ENCODE data around the gene KDM2A.

KDM2A gene

GRCh38 chr11:67177399-67178281 lies 58.6 kb downstream of the KDM2A start:
- peaks cover 5% of the 10 kb centered on the region for H3K4me1 ChIP-seq (ENCODE audit: control insufficient read depth, insufficient read depth, low read depth, low read length)
- no peak overlapping the region for H3K4me3 ChIP-seq (ENCODE audit: insufficient read depth in 1 of 2, low read depth in 1 of 2, low read length in 2 of 2)
- no peak overlapping the region for H2BK15ac ChIP-seq (ENCODE audit: low read depth, poor library complexity, severe bottlenecking)
- 89% methylated on average over 7 of the region's 9 CpGs for WGBS
- H3K4me2 ChIP-seq (ENCODE audit: low read length, poor library complexity, severe bottlenecking): no peak overlapping the region
- H2BK5ac ChIP-seq (ENCODE audit: low read depth, low read length, poor library complexity, severe bottlenecking): no peak overlapping the region
- no peak overlapping the region for H3K9ac ChIP-seq (ENCODE audit: low read length)
- H3K9me3 ChIP-seq (ENCODE audit: control insufficient read depth, low read length): no peaks in the 10 kb centered on the region
- no peak overlapping the region for H2AFZ ChIP-seq (ENCODE audit: low read depth, low read length)
- H3K27ac ChIP-seq (ENCODE audit: low read length, poor library complexity, severe bottlenecking): no peak overlapping the region
- H3K79me1 ChIP-seq (replicated peaks; ENCODE audit: low read length, poor library complexity, severe bottlenecking): peaks cover 7% of the 10 kb centered on the region
- H3K27me3 ChIP-seq (ENCODE audit: control insufficient read depth in 1 of 2, insufficient read depth in 1 of 2, low read length in 2 of 2): no peaks in the 10 kb centered on the region
- no peak overlapping the region for H3K18ac ChIP-seq (ENCODE audit: low read depth in 1 of 2, low read length in 2 of 2)
- no peak overlapping the region for H3K23ac ChIP-seq (ENCODE audit: low read length in 2 of 2)
- peaks cover 3 to 29% of the 10 kb centered on the region in 2 experiments for H3K36me3 ChIP-seq (ENCODE audit: control insufficient read depth in 1 of 2, insufficient read depth in 2 of 2, low read depth in 1 of 2, low read length in 2 of 2)
- no peak overlapping the region for H3K4ac ChIP-seq (ENCODE audit: low read depth in 1 of 2, low read length in 2 of 2)
- H2AK5ac ChIP-seq (ENCODE audit: low read length, severe bottlenecking): no peak overlapping the region
- H2BK12ac ChIP-seq (ENCODE audit: low read length in 2 of 2): no peak overlapping the region
- no peak overlapping the region for H3K14ac ChIP-seq (ENCODE audit: low read length in 2 of 2)
- H4K8ac ChIP-seq (ENCODE audit: low read length): no peak overlapping the region
- DNase-seq: no peak
- no peak overlapping the region for H2BK120ac ChIP-seq (ENCODE audit: low read depth, low read length)
- no peak overlapping the region for H4K91ac ChIP-seq (ENCODE audit: low read length)

DNA sequence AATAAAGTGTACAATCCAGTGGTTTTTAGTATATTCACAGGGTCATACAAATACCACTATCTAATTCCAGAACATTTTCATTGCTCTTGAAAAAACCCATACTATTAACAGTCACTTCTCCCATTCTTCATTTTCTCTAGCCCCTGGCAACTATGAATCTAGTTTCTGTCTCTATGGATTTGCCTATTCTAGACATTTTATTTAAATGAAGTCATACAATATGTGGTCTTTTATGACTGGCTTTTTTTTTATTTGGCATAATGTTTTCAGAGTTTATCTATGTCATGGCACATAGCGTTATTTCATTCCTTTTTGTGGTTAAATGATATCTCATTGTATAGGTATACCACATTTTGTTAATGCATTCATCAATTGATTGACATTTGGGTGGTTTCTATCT lies 59.4 kb downstream of the KDM2A start:
- H2BK12ac ChIP-seq (ENCODE audit: low read length in 2 of 2): no peak overlapping the region
- H3K4me2 ChIP-seq (ENCODE audit: low read length, poor library complexity, severe bottlenecking): no peak overlapping the region
- no peak overlapping the region for H3K4me3 ChIP-seq (ENCODE audit: insufficient read depth in 1 of 2, low read depth in 1 of 2, low read length in 2 of 2)
- no peak overlapping the region for H2AFZ ChIP-seq (ENCODE audit: low read depth, low read length)
- no peak overlapping the region for H2BK15ac ChIP-seq (ENCODE audit: low read depth, poor library complexity, severe bottlenecking)
- H3K4ac ChIP-seq (ENCODE audit: low read depth in 1 of 2, low read length in 2 of 2): no peak overlapping the region
- no peak overlapping the region for H2BK120ac ChIP-seq (ENCODE audit: low read depth, low read length)
- peak; percentile 61 for DNase-seq
- no peak overlapping the region for H3K23ac ChIP-seq (ENCODE audit: low read length in 2 of 2)
- no peak overlapping the region for H2AK5ac ChIP-seq (ENCODE audit: low read length, severe bottlenecking)
- H4K91ac ChIP-seq (ENCODE audit: low read length): no peak overlapping the region
- no peak overlapping the region for H4K8ac ChIP-seq (ENCODE audit: low read length)
- peaks cover 4 to 37% of the 10 kb centered on the region in 2 experiments for H3K36me3 ChIP-seq (ENCODE audit: control insufficient read depth in 1 of 2, insufficient read depth in 2 of 2, low read depth in 1 of 2, low read length in 2 of 2)
- H2BK5ac ChIP-seq (ENCODE audit: low read depth, low read length, poor library complexity, severe bottlenecking): no peak overlapping the region
- H3K14ac ChIP-seq (ENCODE audit: low read length in 2 of 2): no peak overlapping the region
- WGBS: no CpG with 5 or more reads among the region's 1 CpG
- no peak overlapping the region for H3K9ac ChIP-seq (ENCODE audit: low read length)
- no peaks in the 10 kb centered on the region for H3K27me3 ChIP-seq (ENCODE audit: control insufficient read depth in 1 of 2, insufficient read depth in 1 of 2, low read length in 2 of 2)
- no peak overlapping the region for H3K27ac ChIP-seq (ENCODE audit: low read length, poor library complexity, severe bottlenecking)
- peaks cover 7% of the 10 kb centered on the region for H3K79me1 ChIP-seq (replicated peaks; ENCODE audit: low read length, poor library complexity, severe bottlenecking)
- no peaks in the 10 kb centered on the region for H3K9me3 ChIP-seq (ENCODE audit: control insufficient read depth, low read length)
- H3K18ac ChIP-seq (ENCODE audit: low read depth in 1 of 2, low read length in 2 of 2): no peak overlapping the region
- peaks cover 5% of the 10 kb centered on the region for H3K4me1 ChIP-seq (ENCODE audit: control insufficient read depth, insufficient read depth, low read depth, low read length)

- DNase-seq: peak; percentile 86
- no peak overlapping the region for H3K9ac ChIP-seq (ENCODE audit: low read length)
- H2BK120ac ChIP-seq (ENCODE audit: low read depth, low read length): no peak overlapping the region
- 8% methylated on average over 4 of the region's 4 CpGs for WGBS
- no peak overlapping the region for H4K91ac ChIP-seq (ENCODE audit: low read length)
- H2AK5ac ChIP-seq (ENCODE audit: low read length, severe bottlenecking): no peak overlapping the region
- H3K9me3 ChIP-seq (ENCODE audit: control insufficient read depth, low read length): no peaks in the 10 kb centered on the region
- no peak overlapping the region for H2BK12ac ChIP-seq (ENCODE audit: low read length in 2 of 2)
- no peak overlapping the region for H3K14ac ChIP-seq (ENCODE audit: low read length in 2 of 2)
- peaks cover 9 to 41% of the 10 kb centered on the region in 2 experiments for H3K36me3 ChIP-seq (ENCODE audit: control insufficient read depth in 1 of 2, insufficient read depth in 2 of 2, low read depth in 1 of 2, low read length in 2 of 2)
- no peak overlapping the region for H3K23ac ChIP-seq (ENCODE audit: low read length in 2 of 2)
- H3K4me3 ChIP-seq (ENCODE audit: insufficient read depth in 1 of 2, low read depth in 1 of 2, low read length in 2 of 2): no peak overlapping the region
- H2AFZ ChIP-seq (ENCODE audit: low read depth, low read length): no peak overlapping the region
- peaks cover 9% of the 10 kb centered on the region for H3K79me1 ChIP-seq (replicated peaks; ENCODE audit: low read length, poor library complexity, severe bottlenecking)
- no peak overlapping the region for H3K27ac ChIP-seq (ENCODE audit: low read length, poor library complexity, severe bottlenecking)
- H2BK15ac ChIP-seq (ENCODE audit: low read depth, poor library complexity, severe bottlenecking): no peak overlapping the region
- H3K4me2 ChIP-seq (ENCODE audit: low read length, poor library complexity, severe bottlenecking): no peak overlapping the region
- no peaks in the 10 kb centered on the region for H3K27me3 ChIP-seq (ENCODE audit: control insufficient read depth in 1 of 2, insufficient read depth in 1 of 2, low read length in 2 of 2)
- H4K8ac ChIP-seq (ENCODE audit: low read length): no peak overlapping the region
- H3K18ac ChIP-seq (ENCODE audit: low read depth in 1 of 2, low read length in 2 of 2): no peak overlapping the region
- peaks cover 3% of the 10 kb centered on the region for H3K4me1 ChIP-seq (ENCODE audit: control insufficient read depth, insufficient read depth, low read depth, low read length)
- H3K4ac ChIP-seq (ENCODE audit: low read depth in 1 of 2, low read length in 2 of 2): no peak overlapping the region
- no peak overlapping the region for H2BK5ac ChIP-seq (ENCODE audit: low read depth, low read length, poor library complexity, severe bottlenecking)
These were observed 59.8 kb downstream of the KDM2A start for GRCh38 chr11:67178878-67179277.

DNA sequence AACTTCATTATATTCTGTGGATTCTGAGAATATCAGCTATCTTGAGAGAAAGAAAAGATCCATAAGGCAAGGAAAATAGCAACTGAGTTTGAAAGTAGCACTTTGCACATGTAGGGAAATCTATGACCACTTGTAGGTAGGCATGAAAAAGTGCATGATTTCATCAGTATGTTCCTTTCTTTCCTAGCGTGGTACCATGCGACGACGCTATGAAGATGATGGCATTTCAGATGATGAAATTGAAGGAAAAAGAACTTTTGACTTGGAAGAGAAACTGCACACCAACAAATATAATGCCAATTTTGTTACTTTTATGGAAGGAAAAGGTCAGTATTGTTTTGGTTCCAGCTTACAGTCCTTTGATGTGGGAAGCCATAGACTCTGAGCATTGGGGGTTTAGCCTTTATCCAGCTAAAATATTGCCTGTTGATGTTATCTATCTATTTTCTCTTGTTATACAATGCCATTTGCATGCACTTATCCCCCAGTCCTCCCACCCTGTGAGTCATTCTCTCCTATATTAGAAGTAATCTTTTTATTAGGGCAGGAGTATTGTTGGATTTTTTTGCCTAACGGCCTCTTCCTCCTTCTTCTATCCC lies 60.9 kb downstream of the KDM2A start:
- H3K27ac ChIP-seq (ENCODE audit: low read length, poor library complexity, severe bottlenecking): no peak overlapping the region
- no peaks in the 10 kb centered on the region for H3K27me3 ChIP-seq (ENCODE audit: control insufficient read depth in 1 of 2, insufficient read depth in 1 of 2, low read length in 2 of 2)
- no peak overlapping the region for H4K91ac ChIP-seq (ENCODE audit: low read length)
- peaks cover 15 to 50% of the 10 kb centered on the region in 2 experiments for H3K36me3 ChIP-seq (ENCODE audit: control insufficient read depth in 1 of 2, insufficient read depth in 2 of 2, low read depth in 1 of 2, low read length in 2 of 2)
- peaks cover 12% of the 10 kb centered on the region for H3K79me1 ChIP-seq (replicated peaks; ENCODE audit: low read length, poor library complexity, severe bottlenecking)
- no peak overlapping the region for H2BK12ac ChIP-seq (ENCODE audit: low read length in 2 of 2)
- H3K23ac ChIP-seq (ENCODE audit: low read length in 2 of 2): no peak overlapping the region
- DNase-seq: no peak
- H3K14ac ChIP-seq (ENCODE audit: low read length in 2 of 2): no peak overlapping the region
- H2AFZ ChIP-seq (ENCODE audit: low read depth, low read length): no peak overlapping the region
- no peak overlapping the region for H2BK120ac ChIP-seq (ENCODE audit: low read depth, low read length)
- no peak overlapping the region for H3K4ac ChIP-seq (ENCODE audit: low read depth in 1 of 2, low read length in 2 of 2)
- 100% methylated on average over 1 of the region's 5 CpGs for WGBS
- H3K9me3 ChIP-seq (ENCODE audit: control insufficient read depth, low read length): no peaks in the 10 kb centered on the region
- H3K4me3 ChIP-seq (ENCODE audit: insufficient read depth in 1 of 2, low read depth in 1 of 2, low read length in 2 of 2): no peak overlapping the region
- no peak overlapping the region for H4K8ac ChIP-seq (ENCODE audit: low read length)
- no peak overlapping the region for H3K4me2 ChIP-seq (ENCODE audit: low read length, poor library complexity, severe bottlenecking)
- H2BK15ac ChIP-seq (ENCODE audit: low read depth, poor library complexity, severe bottlenecking): no peak overlapping the region
- H3K4me1 ChIP-seq (ENCODE audit: control insufficient read depth, insufficient read depth, low read depth, low read length): peaks cover 2% of the 10 kb centered on the region
- no peak overlapping the region for H3K18ac ChIP-seq (ENCODE audit: low read depth in 1 of 2, low read length in 2 of 2)
- no peak overlapping the region for H2BK5ac ChIP-seq (ENCODE audit: low read depth, low read length, poor library complexity, severe bottlenecking)
- H3K9ac ChIP-seq (ENCODE audit: low read length): no peak overlapping the region
- no peak overlapping the region for H2AK5ac ChIP-seq (ENCODE audit: low read length, severe bottlenecking)

Measured in mesenchymal stem cell (in vitro differentiated cells and primary cell).